Endothelial cell of umbilical vein (primary cell): ENCODE data around the gene TOB1. TPM values are rescaled to one million over a fixed set of nuclear protein-coding genes. Genes with fewer than 3 reads are reported as not detected.

ENCODE experiments used
- BruUV-seq: library from RNA; stranded (reverse); fragments of 400-500 nt; replicated peaks from 2 replicates; lab custom pipeline; 2021; lab: Mats Ljungman, UMichigan
- CTCF ChIA-PET: fragments of 300-600, 350-600 bp; sonication (Branson Sonifier 250); formaldehyde crosslinking; loops from one replicate; lab custom pipeline; 2021; ENCODE audit warnings: antibody characterized with exemption, inconsistent platforms; lab: Charles Lee
- POLR2A ChIA-PET: fragments of 300-600, 350-600 bp; sonication (Branson Sonifier 250); formaldehyde crosslinking; loops from one replicate; lab custom pipeline; 2021; ENCODE audit warnings: antibody characterized with exemption, inconsistent platforms; lab: Charles Lee
- DNase-seq: peaks from one replicate; pipeline ENCODE4 v3.0.0-alpha.2; 2011; ENCODE audit warnings: low read depth, low spot score
- FAIRE-seq: peaks from 2 replicates; lab custom pipeline; 2011; peaks lifted over from hg19 to GRCh38; lab: Jason Lieb, UNC
- H2AFZ ChIP-seq: 2 replicates; pipeline ENCODE4 v1.6.0; 2012; ENCODE audit warnings: low read depth, low read length, control low read depth, inconsistent platforms
- H3K27ac ChIP-seq: 2 replicates; pipeline ENCODE4 v1.5.1; 2011; ENCODE audit warnings: low read depth, mild to moderate bottlenecking, control low read depth, low read length, moderate library complexity; ENCODE audit not compliant: insufficient read depth
- H3K27me3 ChIP-seq, 2 experiments: 2 replicates each; pipeline versions ENCODE4 v1.6.0 to v1.6.1; 2011; ENCODE audit warnings: low read length in 2 of 2, mixed read lengths in 1 of 2; ENCODE audit not compliant: control insufficient read depth in 2 of 2, insufficient read depth in 2 of 2
- H3K36me3 ChIP-seq, 2 experiments: 2 replicates in 1 of 2; 3 replicates in 1 of 2; pipeline ENCODE4 v1.5.1; 2011; ENCODE audit warnings: low read length in 2 of 2, mild to moderate bottlenecking in 1 of 2, moderate library complexity in 1 of 2; ENCODE audit not compliant: control insufficient read depth in 2 of 2, insufficient read depth in 2 of 2; ENCODE audit errors: extremely low read depth in 1 of 2
- H3K4me1 ChIP-seq: 3 replicates; pipeline ENCODE4 v1.5.1; 2011; ENCODE audit warnings: mild to moderate bottlenecking, low read length; ENCODE audit not compliant: control insufficient read depth, insufficient read depth; ENCODE audit errors: extremely low read depth
- H3K4me2 ChIP-seq: 2 replicates; pipeline ENCODE4 v1.6.1; 2011; ENCODE audit warnings: low read length, control low read depth, mixed read lengths; ENCODE audit not compliant: insufficient read depth
- H3K4me3 ChIP-seq, 3 experiments: fragments of 200-600 bp in 1 of 3; sonication (generic), shearing (Covaris generic) in 1 of 3; replicated peaks in 1 of 3; 2 replicates each; pipeline ENCODE4 v1.5.1; 2011 to 2016; ENCODE audit warnings: control low read depth in 3 of 3, low read length in 3 of 3, mild to moderate bottlenecking in 2 of 3, inconsistent platforms in 1 of 3, low read depth in 1 of 3, moderate library complexity in 1 of 3; ENCODE audit not compliant: insufficient read depth in 1 of 3
- H3K79me2 ChIP-seq: 2 replicates; pipeline ENCODE4 v1.6.0; 2012; ENCODE audit warnings: low read length, inconsistent platforms; ENCODE audit not compliant: control insufficient read depth, insufficient read depth
- H3K9ac ChIP-seq: replicated peaks from 2 replicates; pipeline ENCODE3; 2011; ENCODE audit warnings: low read length, control low read depth; ENCODE audit not compliant: insufficient read depth; ENCODE audit errors: extremely low read depth
- H3K9me1 ChIP-seq: replicated peaks from 3 replicates; pipeline ENCODE4 v1.6.0; 2011; ENCODE audit warnings: mild to moderate bottlenecking, low read length; ENCODE audit not compliant: control insufficient read depth, insufficient read depth; ENCODE audit errors: extremely low read depth
- H3K9me3 ChIP-seq: replicated peaks from 2 replicates; pipeline ENCODE4 v1.5.1; 2012; ENCODE audit warnings: low read length, inconsistent platforms; ENCODE audit not compliant: control insufficient read depth, insufficient read depth
- H4K20me1 ChIP-seq: replicated peaks from 2 replicates; pipeline ENCODE3; 2011; ENCODE audit warnings: mild to moderate bottlenecking, low read length; ENCODE audit not compliant: control insufficient read depth, insufficient read depth; ENCODE audit errors: extremely low read depth
- CTCF ChIP-seq, 2 donors: IDR thresholded peaks; 1 replicate in 1 of 2; 2 replicates in 1 of 2; pipeline ENCODE4 v1.5.1; 2011; ENCODE audit warnings: low read length in 2 of 2, mild to moderate bottlenecking in 2 of 2, moderate library complexity in 2 of 2, control low read depth in 1 of 2, inconsistent platforms in 1 of 2, low read depth in 1 of 2; ENCODE audit not compliant: insufficient read depth in 1 of 2; ENCODE audit errors: extremely low read depth in 1 of 2
- EZH2 ChIP-seq: IDR thresholded peaks from 2 replicates; pipeline ENCODE4 v1.6.1; 2012; ENCODE audit warnings: borderline replicate concordance, low read depth, mild to moderate bottlenecking, moderate library complexity, low read length, inconsistent platforms; ENCODE audit not compliant: severe bottlenecking
- FOS ChIP-seq: IDR thresholded peaks from 2 replicates; pipeline ENCODE4 v1.6.1; 2011; ENCODE audit warnings: mild to moderate bottlenecking, low read length, moderate library complexity, borderline replicate concordance; ENCODE audit not compliant: insufficient read depth
- GATA2 ChIP-seq: IDR thresholded peaks from 2 replicates; pipeline ENCODE4 v1.7.0; 2011; ENCODE audit warnings: low read depth, mild to moderate bottlenecking, moderate library complexity, mixed read lengths, low read length; ENCODE audit not compliant: insufficient read length, insufficient read depth
- JUN ChIP-seq: IDR thresholded peaks from 2 replicates; pipeline ENCODE4 v1.6.1; 2011; ENCODE audit warnings: borderline replicate concordance, low read depth; ENCODE audit not compliant: insufficient read length, insufficient read depth
- MAX ChIP-seq: IDR thresholded peaks from 2 replicates; pipeline ENCODE4 v1.6.1; 2011; ENCODE audit not compliant: insufficient read depth, insufficient read length
- MYC ChIP-seq: IDR thresholded peaks from one replicate; pipeline ENCODE4 v1.6.1; 2011; ENCODE audit warnings: mild to moderate bottlenecking, low read depth, low read length
- POLR2A ChIP-seq: IDR thresholded peaks from 2 replicates; pipeline ENCODE4 v1.6.1; 2012; ENCODE audit warnings: low read depth, mild to moderate bottlenecking, control low read depth, low read length
- POLR2AphosphoS5 ChIP-seq: IDR thresholded peaks from 2 replicates; pipeline ENCODE4 v1.6.1; 2012; ENCODE audit warnings: low read depth, mild to moderate bottlenecking, control low read depth, low read length, moderate library complexity; ENCODE audit not compliant: insufficient read depth
- dilution Hi-C: fragments of 300-500 bp; cut with MboI; formaldehyde crosslinking; loops from one replicate; pipeline ENCODE4 v1.15.0; 2019; ENCODE audit warnings: low sequenced_read_pairs; ENCODE audit not compliant: extremely low pct_ligation_motif_present
- intact Hi-C: fragments of 100-400 bp; cut with micrococcal nuclease; formaldehyde crosslinking; loops from one replicate; pipeline ENCODE4 v1.10.0; 2022
- polyA plus RNA-seq, 4 experiments: library from polyadenylated mRNA; depleted of rRNA in 3 of 4; stranded (reverse) in 3 of 4; unstranded in 1 of 4; fragments of >200 nt; gene quantifications; 2 replicates each; pipeline versions ENCODE4 v1.2.1 to v1.2.3, GENCODE V29; 2011 to 2012; ENCODE audit warnings: missing spikeins in 1 of 4
- total RNA-seq: library from RNA; stranded (reverse); gene quantifications from 2 replicates; pipeline ENCODE4 v1.2.3, GENCODE V29; 2021

The TOB1 gene
- total and polyA plus RNA-seq, 2 donors (not counting 3 experiments of a cell fraction or from before 2014, with no cell fraction given) = 3.3 to 12.9 TPM

GRCh38 chr17:50914505-50915063, 48.4 kb upstream of the TOB1 start:
- Histone ChIP-seq H3K9ac (no peak overlapping the region), H3K27ac (no peak overlapping the region), H3K36me3 (no peaks in the 10 kb centered on the region), H3K4me1 (peaks cover 4% of the 10 kb centered on the region), H3K79me2 (no peaks in the 10 kb centered on the region), H3K4me2 (no peak overlapping the region), H3K9me3 (no peaks in the 10 kb centered on the region), H3K27me3 (peaks cover 2 to 3% of the 10 kb centered on the region in 2 experiments), H4K20me1 (no peaks in the 10 kb centered on the region), H2AFZ (no peak overlapping the region), H3K4me3 (no peak overlapping the region), H3K9me1 (no peaks in the 10 kb centered on the region)
- intact Hi-C loops = no loop called here
- no peak for FAIRE-seq
- TF ChIP-seq JUN = no peak
- no peak for TF ChIP-seq EZH2
- no peak for TF ChIP-seq MYC
- no peak for TF ChIP-seq POLR2AphosphoS5
- no peak for TF ChIP-seq POLR2A
- no peak for TF ChIP-seq MAX
- no peak for TF ChIP-seq FOS
- no peak for TF ChIP-seq GATA2
- no peak for TF ChIP-seq CTCF (IDR thresholded peaks at IDR 0.05; ENCODE audit: extremely low read depth in 1 of 2, insufficient read depth in 1 of 2, low read depth in 1 of 2, low read length in 2 of 2)
- no peak for DNase-seq
- CTCF ChIA-PET = no interaction called here
- POLR2A ChIA-PET = no interaction called here
- dilution Hi-C loops = no loop called here
- no TSS peak for BruUV-seq
